AG04450 (cell line): ENCODE data around the gene KLHL29. TPM values are rescaled to one million over a fixed set of nuclear protein-coding genes. Genes with fewer than 3 reads are reported as not detected.

Experiments used
- CTCF ChIA-PET: fragments of 300-600, 350-600 bp; formaldehyde crosslinking; extraction: SDS; loops from one replicate; lab custom pipeline; 2022; ENCODE audit warnings: antibody characterized with exemption, inconsistent platforms; lab: Charles Lee
- POLR2A ChIA-PET: fragments of 350-600 bp; formaldehyde crosslinking; extraction: SDS; loops from one replicate; lab custom pipeline; 2021; ENCODE audit warnings: antibody characterized with exemption, inconsistent platforms; lab: Yijun Ruan, JAX
- DNase-seq: peaks from one replicate; pipeline ENCODE4 v3.0.0-alpha.2; 2011; ENCODE audit warnings: low read depth, low spot score
- H3K27ac ChIP-seq: one replicate; pipeline ENCODE4 v1.5.1; 2012; ENCODE audit warnings: low read depth, low read length, control low read depth
- H3K27me3 ChIP-seq: one replicate; pipeline ENCODE4 v1.6.0; 2012; ENCODE audit warnings: low read length; ENCODE audit not compliant: control insufficient read depth, insufficient read depth
- H3K4me3 ChIP-seq: 2 replicates; pipeline ENCODE4 v1.5.1; 2011; ENCODE audit warnings: mild to moderate bottlenecking, low read depth, low read length, control low read depth
- H3K9me3 ChIP-seq: 2 replicates; pipeline ENCODE4 v1.5.1; 2012; ENCODE audit warnings: low read length; ENCODE audit not compliant: control insufficient read depth, insufficient read depth
- polyA plus RNA-seq: library from polyadenylated mRNA; depleted of rRNA; stranded (reverse); fragments of >200 nt; gene quantifications from 2 replicates; pipeline ENCODE4 v1.2.3, GENCODE V29; 2011
- TF ChIP-seq, protein P1 (sequence below): IDR thresholded peaks from 2 replicates; pipeline ENCODE4 v1.5.1; 2011; ENCODE audit warnings: low read depth, low read length, control low read depth, inconsistent platforms

KLHL29 gene
- polyA plus RNA-seq, 1 experiment: 3.6 TPM

DNA sequence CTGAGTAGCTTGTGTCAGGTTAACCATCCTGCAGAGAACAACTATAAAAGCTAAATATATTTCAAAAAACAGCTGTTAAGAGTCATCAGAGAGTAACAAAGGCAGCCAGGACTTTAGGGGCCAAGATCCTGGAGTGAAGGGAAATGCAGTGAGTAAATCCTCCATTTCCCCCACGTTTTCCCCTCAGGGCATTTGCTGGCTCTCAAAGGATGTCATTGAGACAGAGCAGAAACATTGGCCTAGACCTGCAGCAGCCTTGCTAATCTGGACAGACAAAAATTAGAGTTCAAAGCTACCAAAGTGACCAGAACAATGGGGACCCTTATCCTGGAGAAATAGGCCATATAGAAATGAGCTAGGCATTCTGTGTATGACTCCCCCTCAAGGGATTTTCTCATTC is 21.1 kb upstream of the KLHL29 start:
- ChIA-PET POLR2A (no interaction called here), CTCF (interaction anchor here (2.4 kb wide), 1 partner anchor 12 kb away, joined by 19 read pairs; no protein-coding TSS in a partner anchor)
- no peak for DNase-seq
- Histone ChIP-seq H3K27me3 (peaks cover 10% of the 10 kb centered on the region), H3K27ac (no peak overlapping the region), H3K9me3 (no peaks in the 10 kb centered on the region), H3K4me3 (no peak overlapping the region)
- TF ChIP-seq, protein P1, sequence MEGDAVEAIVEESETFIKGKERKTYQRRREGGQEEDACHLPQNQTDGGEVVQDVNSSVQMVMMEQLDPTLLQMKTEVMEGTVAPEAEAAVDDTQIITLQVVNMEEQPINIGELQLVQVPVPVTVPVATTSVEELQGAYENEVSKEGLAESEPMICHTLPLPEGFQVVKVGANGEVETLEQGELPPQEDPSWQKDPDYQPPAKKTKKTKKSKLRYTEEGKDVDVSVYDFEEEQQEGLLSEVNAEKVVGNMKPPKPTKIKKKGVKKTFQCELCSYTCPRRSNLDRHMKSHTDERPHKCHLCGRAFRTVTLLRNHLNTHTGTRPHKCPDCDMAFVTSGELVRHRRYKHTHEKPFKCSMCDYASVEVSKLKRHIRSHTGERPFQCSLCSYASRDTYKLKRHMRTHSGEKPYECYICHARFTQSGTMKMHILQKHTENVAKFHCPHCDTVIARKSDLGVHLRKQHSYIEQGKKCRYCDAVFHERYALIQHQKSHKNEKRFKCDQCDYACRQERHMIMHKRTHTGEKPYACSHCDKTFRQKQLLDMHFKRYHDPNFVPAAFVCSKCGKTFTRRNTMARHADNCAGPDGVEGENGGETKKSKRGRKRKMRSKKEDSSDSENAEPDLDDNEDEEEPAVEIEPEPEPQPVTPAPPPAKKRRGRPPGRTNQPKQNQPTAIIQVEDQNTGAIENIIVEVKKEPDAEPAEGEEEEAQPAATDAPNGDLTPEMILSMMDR: no peak

DNA sequence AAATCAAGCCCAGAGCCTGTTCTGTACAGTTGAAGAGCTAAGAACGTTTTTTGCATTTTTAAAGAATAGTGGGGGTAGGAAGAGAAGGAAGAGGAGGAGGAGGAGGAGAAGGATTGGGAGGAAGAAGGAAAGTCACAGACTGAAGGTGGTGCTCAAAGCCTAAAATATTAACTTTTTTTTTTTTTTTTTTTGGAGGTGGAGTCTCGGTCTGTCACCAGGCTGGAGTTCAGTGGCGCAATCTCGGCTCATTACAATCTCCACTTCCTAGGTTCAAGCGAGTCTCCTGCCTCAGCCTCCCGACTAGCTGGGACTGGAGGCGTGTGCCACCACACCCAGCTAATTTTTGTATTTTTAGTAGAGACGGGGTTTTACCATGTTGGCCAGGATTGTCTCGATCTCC is 18.3 kb upstream of the KLHL29 start:
- no peaks in the 10 kb centered on the region for H3K9me3 ChIP-seq
- H3K27ac ChIP-seq: no peak overlapping the region
- no peak for DNase-seq
- peaks cover 10% of the 10 kb centered on the region for H3K27me3 ChIP-seq
- ChIA-PET POLR2A (no interaction called here), CTCF (no interaction called here)
- TF ChIP-seq, protein P1: no peak
- H3K4me3 ChIP-seq: no peak overlapping the region

DNA sequence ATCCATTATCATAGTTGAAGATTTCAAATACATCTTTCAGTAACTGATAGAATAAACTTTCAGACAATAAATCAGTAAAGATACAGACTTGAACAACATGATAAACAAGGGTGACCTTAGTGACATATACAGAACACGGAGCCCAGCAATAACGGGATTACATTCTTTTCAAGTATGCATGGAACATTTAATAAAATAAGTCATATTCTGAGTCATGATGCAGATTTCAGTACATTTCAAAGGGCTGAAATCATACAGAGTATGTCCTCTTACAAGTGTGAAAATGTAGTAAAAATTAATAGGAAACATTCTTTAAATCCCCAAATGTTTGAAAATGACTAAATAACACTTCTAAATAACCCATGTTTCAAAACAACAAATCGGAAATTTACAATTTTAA is 17.2 kb upstream of the KLHL29 start:
- ChIA-PET POLR2A (no interaction called here), CTCF (no interaction called here)
- Histone ChIP-seq H3K27ac (no peak overlapping the region), H3K4me3 (no peak overlapping the region), H3K27me3 (peaks cover 10% of the 10 kb centered on the region), H3K9me3 (no peaks in the 10 kb centered on the region)
- DNase-seq: no peak
- TF ChIP-seq, protein P1: no peak

DNA sequence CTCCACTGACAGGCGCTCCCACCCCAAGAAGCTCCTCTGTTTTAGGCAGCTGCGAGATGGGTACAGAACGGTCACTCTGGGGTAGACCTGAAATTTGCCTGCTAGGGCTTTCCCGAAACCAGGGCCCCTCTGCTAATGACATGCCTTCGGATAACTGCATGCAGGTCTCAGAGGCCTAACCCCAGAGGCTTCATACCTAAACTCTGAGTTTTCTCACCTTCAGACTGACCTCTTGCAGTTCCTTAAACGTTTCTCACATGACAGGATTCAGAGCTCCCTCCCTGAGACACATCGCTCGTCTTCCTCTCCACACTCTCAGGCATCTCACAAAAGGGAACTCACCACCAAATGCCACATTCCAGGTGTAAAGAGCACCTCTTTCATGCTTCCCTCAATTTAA is 11.3 kb upstream of the KLHL29 start:
- no peak overlapping the region for H3K4me3 ChIP-seq
- peaks cover 18% of the 10 kb centered on the region for H3K27me3 ChIP-seq
- ChIA-PET CTCF (interaction anchor here (1.7 kb wide), 1 partner anchor 22 kb away, joined by 7 read pairs; no protein-coding TSS in a partner anchor), POLR2A (no interaction called here)
- no peak overlapping the region for H3K27ac ChIP-seq
- no peaks in the 10 kb centered on the region for H3K9me3 ChIP-seq
- TF ChIP-seq, protein P1: no peak
- no peak for DNase-seq

DNA sequence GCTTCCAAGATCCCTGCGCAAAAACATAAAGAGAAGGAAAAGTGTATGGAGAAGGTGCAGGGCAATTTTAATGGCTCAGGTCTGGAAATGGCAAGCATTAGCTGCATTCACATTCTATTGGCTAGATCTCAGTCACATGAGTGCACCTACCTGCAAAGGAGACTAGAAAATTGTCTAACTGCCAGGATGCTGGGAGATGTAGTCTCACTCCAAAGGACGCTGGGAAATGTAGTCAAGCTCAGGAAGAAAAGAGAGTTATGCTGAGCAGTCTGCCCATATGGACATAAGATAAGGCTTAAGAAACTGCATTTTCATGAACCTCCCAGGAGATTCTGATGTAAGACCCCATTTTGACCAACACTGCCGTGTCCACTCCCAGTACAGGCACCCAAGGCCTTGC is 9.5 kb upstream of the KLHL29 start:
- TF ChIP-seq, protein P1: no peak
- ChIA-PET POLR2A (no interaction called here), CTCF (no interaction called here)
- Histone ChIP-seq H3K9me3 (no peaks in the 10 kb centered on the region), H3K4me3 (no peak overlapping the region), H3K27me3 (peaks cover 18% of the 10 kb centered on the region), H3K27ac (no peak overlapping the region)
- DNase-seq: no peak
